ENCODE measurements around the gene CEP76. TPM values are rescaled to one million over a fixed set of nuclear protein-coding genes. Genes with fewer than 3 reads are reported as not detected.
A peak's percentile ranks its signal among the peaks of the same experiment; 100 is the strongest.

The CEP76 gene
- total RNA-seq, 1 donor, result 10.1 TPM

GRCh38 chr18:12638644-12639124 is 63.8 kb downstream of the CEP76 start:
- H3K4me3 ChIP-seq (ENCODE audit: insufficient read depth, low read length), result no peak overlapping the region
- H3K4me2 ChIP-seq (ENCODE audit: insufficient read depth, low read length), result no peak overlapping the region
- no peak overlapping the region for H2AFZ ChIP-seq (ENCODE audit: low read length)
- H4K20me1 ChIP-seq (ENCODE audit: insufficient read depth, low read length), result no peaks in the 10 kb centered on the region
- peaks cover 33% of the 10 kb centered on the region for H3K4me1 ChIP-seq (ENCODE audit: insufficient read depth, low read length)
- H3K36me3 ChIP-seq (ENCODE audit: insufficient read depth, low read length), result no peaks in the 10 kb centered on the region
- H3K79me2 ChIP-seq (ENCODE audit: insufficient read depth, low read length), result peaks cover 77% of the 10 kb centered on the region
- H3K9me3 ChIP-seq (ENCODE audit: low read depth, low read length), result no peaks in the 10 kb centered on the region
- H3K27ac ChIP-seq (ENCODE audit: low read depth, low read length), result peak overlapping the region; percentile 94
- TF ChIP-seq CTCF (IDR thresholded peaks at IDR 0.05; ENCODE audit: extremely low read depth, low read depth, low read length), result no peak
- H3K27me3 ChIP-seq (ENCODE audit: insufficient read depth, low read length), result no peaks in the 10 kb centered on the region
- DNase-seq (ENCODE audit: insufficient read length, low spot score, missing footprints), result no peak

- peak overlapping the region; percentile 94 for H3K27ac ChIP-seq (ENCODE audit: low read depth, low read length)
- no peaks in the 10 kb centered on the region for H4K20me1 ChIP-seq (ENCODE audit: insufficient read depth, low read length)
- H3K9me3 ChIP-seq (ENCODE audit: low read depth, low read length), result no peaks in the 10 kb centered on the region
- H3K27me3 ChIP-seq (ENCODE audit: insufficient read depth, low read length), result no peaks in the 10 kb centered on the region
- H3K4me2 ChIP-seq (ENCODE audit: insufficient read depth, low read length), result peak overlapping the region; percentile 26
- H2AFZ ChIP-seq (ENCODE audit: low read length), result no peak overlapping the region
- TF ChIP-seq CTCF (IDR thresholded peaks at IDR 0.05; ENCODE audit: extremely low read depth, low read depth, low read length), result no peak
- DNase-seq (ENCODE audit: insufficient read length, low spot score, missing footprints), result no peak
- H3K4me1 ChIP-seq (ENCODE audit: insufficient read depth, low read length), result peaks cover 27% of the 10 kb centered on the region
- H3K79me2 ChIP-seq (ENCODE audit: insufficient read depth, low read length), result peaks cover 72% of the 10 kb centered on the region
- no peak overlapping the region for H3K4me3 ChIP-seq (ENCODE audit: insufficient read depth, low read length)
- no peaks in the 10 kb centered on the region for H3K36me3 ChIP-seq (ENCODE audit: insufficient read depth, low read length)
Measured at GRCh38 chr18:12637901-12638643, 64.5 kb downstream of the CEP76 start.

- Histone ChIP-seq H3K27ac (ENCODE audit: low read depth, low read length) (peak overlapping the region; percentile 94), H3K36me3 (ENCODE audit: insufficient read depth, low read length) (no peaks in the 10 kb centered on the region), H4K20me1 (ENCODE audit: insufficient read depth, low read length) (no peaks in the 10 kb centered on the region), H3K4me3 (ENCODE audit: insufficient read depth, low read length) (no peak overlapping the region), H3K27me3 (ENCODE audit: insufficient read depth, low read length) (no peaks in the 10 kb centered on the region), H3K79me2 (ENCODE audit: insufficient read depth, low read length) (peaks cover 67% of the 10 kb centered on the region), H3K9me3 (ENCODE audit: low read depth, low read length) (no peaks in the 10 kb centered on the region), H3K4me1 (ENCODE audit: insufficient read depth, low read length) (peaks cover 25% of the 10 kb centered on the region), H3K4me2 (ENCODE audit: insufficient read depth, low read length) (peak overlapping the region; percentile 26), H2AFZ (ENCODE audit: low read length) (no peak overlapping the region)
- no peak for TF ChIP-seq CTCF (IDR thresholded peaks at IDR 0.05; ENCODE audit: extremely low read depth, low read depth, low read length)
- DNase-seq (ENCODE audit: insufficient read length, low spot score, missing footprints), result peak; percentile 60
Measured at GRCh38 chr18:12637393-12637792, 65.1 kb downstream of the CEP76 start.

- no peaks in the 10 kb centered on the region for H4K20me1 ChIP-seq (ENCODE audit: insufficient read depth, low read length)
- H3K4me2 ChIP-seq (ENCODE audit: insufficient read depth, low read length), result no peak overlapping the region
- H3K36me3 ChIP-seq (ENCODE audit: insufficient read depth, low read length), result no peaks in the 10 kb centered on the region
- H3K9me3 ChIP-seq (ENCODE audit: low read depth, low read length), result no peaks in the 10 kb centered on the region
- H3K4me1 ChIP-seq (ENCODE audit: insufficient read depth, low read length), result peaks cover 21% of the 10 kb centered on the region
- H2AFZ ChIP-seq (ENCODE audit: low read length), result no peak overlapping the region
- peaks cover 41% of the 10 kb centered on the region for H3K79me2 ChIP-seq (ENCODE audit: insufficient read depth, low read length)
- DNase-seq (ENCODE audit: insufficient read length, low spot score, missing footprints), result no peak
- no peaks in the 10 kb centered on the region for H3K27me3 ChIP-seq (ENCODE audit: insufficient read depth, low read length)
- no peak overlapping the region for H3K4me3 ChIP-seq (ENCODE audit: insufficient read depth, low read length)
- no peak overlapping the region for H3K27ac ChIP-seq (ENCODE audit: low read depth, low read length)
- TF ChIP-seq CTCF (IDR thresholded peaks at IDR 0.05; ENCODE audit: extremely low read depth, low read depth, low read length), result no peak
Measured at GRCh38 chr18:12631831-12632477, 70.6 kb downstream of the CEP76 start.
